NOMO-1 (cell line): ENCODE measurements around the gene RPL7A.
A peak's percentile ranks its signal among the peaks of the same experiment; 100 is the strongest.
"Not testable (repeated sequence)": the region's sequence is repeated elsewhere in the genome, so short reads cannot be mapped to it uniquely, and the experiment has no call there.

Source experiments
- DNase-seq, 2 experiments: peaks; one replicate each; lab custom pipeline; 2025; ENCODE audit not compliant: unreplicated experiment in 2 of 2; lab: John Stamatoyannopoulos, UW

Gene RPL7A

GRCh38 chr9:133327834-133328484 is 20.1 kb upstream of the RPL7A start:
- no peak for DNase-seq

- DNase-seq: not testable (repeated sequence)
Observed at GRCh38 chr9:133329306-133330156, 18.5 kb upstream of the RPL7A start.

GRCh38 chr9:133331221-133331620 is 16.8 kb upstream of the RPL7A start:
- no peak for DNase-seq

GRCh38 chr9:133331641-133332380 is 16.2 kb upstream of the RPL7A start:
- no peak for DNase-seq

GRCh38 chr9:133332381-133332730 is 15.7 kb upstream of the RPL7A start:
- no peak for DNase-seq

GRCh38 chr9:133333011-133333410 is 15.0 kb upstream of the RPL7A start:
- no peak for DNase-seq

GRCh38 chr9:133333566-133333965 is 14.5 kb upstream of the RPL7A start:
- DNase-seq: no peak

GRCh38 chr9:133334161-133334560 is 13.9 kb upstream of the RPL7A start:
- no peak for DNase-seq

- not testable (repeated sequence) for DNase-seq
Observed at GRCh38 chr9:133334888-133335287, 13.1 kb upstream of the RPL7A start.

GRCh38 chr9:133335924-133336811 is 11.8 kb upstream of the RPL7A start, which contains the start of gene SURF6:
Gene SURF6, minus strand, starts transcription at chr9:133336188. Its CDS starts 56 bp downstream, at chr9:133336132.
- peak; percentile 90 to 96 for DNase-seq

GRCh38 chr9:133339641-133340040 is 8.4 kb upstream of the RPL7A start:
- DNase-seq: no peak

- peak; percentile 23 to 41 for DNase-seq
Observed at GRCh38 chr9:133340256-133340655, 7.8 kb upstream of the RPL7A start.

GRCh38 chr9:133340916-133341315 is 7.1 kb upstream of the RPL7A start:
- DNase-seq: no peak

GRCh38 chr9:133341369-133342068 is 6.5 kb upstream of the RPL7A start:
- DNase-seq: no peak

GRCh38 chr9:133342069-133342406 is 6.0 kb upstream of the RPL7A start:
- DNase-seq: no peak

- DNase-seq: no peak
Observed at GRCh38 chr9:133342570-133342969, 5.4 kb upstream of the RPL7A start.

- DNase-seq: no peak
Observed at GRCh38 chr9:133344071-133344470, 3.9 kb upstream of the RPL7A start.

GRCh38 chr9:133344979-133345378 is 3.0 kb upstream of the RPL7A start:
- DNase-seq: no peak

- DNase-seq: no peak
Observed at GRCh38 chr9:133345596-133345995, 2.4 kb upstream of the RPL7A start.
